ENCODE data around the gene MDK. TPM values are rescaled to one million over a fixed set of nuclear protein-coding genes. Genes with fewer than 3 reads are reported as not detected.
A peak's percentile ranks its signal among the peaks of the same experiment; 100 is the strongest.

Gene MDK
- 24.7 TPM for total RNA-seq
- long read RNA-seq, transcript MDK-203 (5 exons, 828 nt): major isoform, 12 of 23 reads
- long read RNA-seq, transcript MDK-205 (5 exons, 1,166 nt): minor isoform, 8 of 23 reads
- long read RNA-seq, partial matches to known transcripts: 1 of 23 reads
- long read RNA-seq, other reads (novel, unspliced or antisense): 1 of 23 reads

- TF ChIP-seq, protein P1, sequence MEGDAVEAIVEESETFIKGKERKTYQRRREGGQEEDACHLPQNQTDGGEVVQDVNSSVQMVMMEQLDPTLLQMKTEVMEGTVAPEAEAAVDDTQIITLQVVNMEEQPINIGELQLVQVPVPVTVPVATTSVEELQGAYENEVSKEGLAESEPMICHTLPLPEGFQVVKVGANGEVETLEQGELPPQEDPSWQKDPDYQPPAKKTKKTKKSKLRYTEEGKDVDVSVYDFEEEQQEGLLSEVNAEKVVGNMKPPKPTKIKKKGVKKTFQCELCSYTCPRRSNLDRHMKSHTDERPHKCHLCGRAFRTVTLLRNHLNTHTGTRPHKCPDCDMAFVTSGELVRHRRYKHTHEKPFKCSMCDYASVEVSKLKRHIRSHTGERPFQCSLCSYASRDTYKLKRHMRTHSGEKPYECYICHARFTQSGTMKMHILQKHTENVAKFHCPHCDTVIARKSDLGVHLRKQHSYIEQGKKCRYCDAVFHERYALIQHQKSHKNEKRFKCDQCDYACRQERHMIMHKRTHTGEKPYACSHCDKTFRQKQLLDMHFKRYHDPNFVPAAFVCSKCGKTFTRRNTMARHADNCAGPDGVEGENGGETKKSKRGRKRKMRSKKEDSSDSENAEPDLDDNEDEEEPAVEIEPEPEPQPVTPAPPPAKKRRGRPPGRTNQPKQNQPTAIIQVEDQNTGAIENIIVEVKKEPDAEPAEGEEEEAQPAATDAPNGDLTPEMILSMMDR (IDR thresholded peaks at IDR 0.05): no peak
- peak within 1 kb of the TSS; percentile 67 for H3K4me3 ChIP-seq
- intact Hi-C loops (cut with DNase I): no loop called here
- H3K36me3 ChIP-seq: peaks cover 5% of the 10 kb centered on the region
- H3K4me1 ChIP-seq: peaks cover 23% of the 10 kb centered on the region
- peak within 1 kb of the TSS; percentile 68 for H3K27ac ChIP-seq
- H3K27me3 ChIP-seq: peaks cover 9% of the 10 kb centered on the region
- H3K9me3 ChIP-seq: no peaks in the 10 kb centered on the region
- ATAC-seq (peak; percentile 14), DNase-seq (no peak)
These were observed at the start of gene MDK for GRCh38 chr11:46381048-46381818. MDK (plus strand) TSS chr11:46381669; CDS start chr11:46382058, 389 bp downstream.

GRCh38 chr11:46332093-46332567, 49.3 kb upstream of the MDK start:
- no peak for ATAC-seq

DNA sequence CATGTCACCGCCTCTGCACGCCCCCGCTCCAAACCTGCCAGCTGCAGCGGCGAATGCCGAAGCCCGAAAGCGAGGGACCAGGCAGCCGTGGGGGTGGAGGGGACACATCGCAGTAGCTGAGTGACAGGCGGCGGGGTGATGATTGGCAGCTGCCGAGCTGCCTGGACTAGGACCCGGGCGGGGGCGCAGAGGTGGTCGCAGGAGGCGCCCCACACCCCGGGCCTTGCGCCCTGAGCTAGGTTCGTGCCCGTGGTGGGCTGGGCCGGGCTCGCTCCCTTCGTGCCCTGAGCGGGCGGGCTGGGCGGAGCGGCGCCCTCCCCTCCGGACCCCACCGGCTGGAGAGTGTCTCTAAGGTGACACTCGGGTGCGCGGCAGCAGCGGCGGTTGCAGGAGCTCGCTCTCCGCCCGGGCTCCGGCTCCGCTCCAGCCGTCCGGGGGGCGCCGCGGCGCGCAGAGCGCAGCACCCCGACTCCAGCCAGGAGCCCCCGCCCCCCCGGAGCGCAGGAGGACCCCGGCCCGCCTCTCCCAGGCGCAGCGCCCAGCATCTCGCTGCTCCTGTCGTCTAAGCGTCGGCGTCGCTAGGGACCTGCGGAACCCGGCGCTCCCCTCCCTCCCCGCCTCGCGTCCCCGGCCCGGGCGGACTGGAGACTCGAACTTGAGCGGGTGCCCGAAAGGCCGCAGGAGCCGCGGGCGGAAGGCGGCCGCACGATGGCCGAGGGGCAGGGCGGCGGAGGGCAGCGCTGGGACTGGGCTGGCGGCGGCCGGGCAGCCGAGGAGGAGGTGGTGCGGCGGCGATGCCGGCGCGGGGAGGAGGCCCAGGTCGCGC, 48.7 kb upstream of the MDK start:
- Histone ChIP-seq H3K36me3 (no peaks in the 10 kb centered on the region), H3K4me1 (peaks cover 11% of the 10 kb centered on the region), H3K27ac (no peak overlapping the region), H3K9me3 (no peaks in the 10 kb centered on the region), H3K4me3 (peak overlapping the region; percentile 44), H3K27me3 (peaks cover 32% of the 10 kb centered on the region)
- TF ChIP-seq, protein P1 (IDR thresholded peaks at IDR 0.05): no peak
- DNase-seq (no peak), ATAC-seq (peak; percentile 47)
- intact Hi-C loops (cut with DNase I): no loop called here

More at GRCh38 chr11:46332093-46332567, 49.3 kb upstream of the MDK start:
- Histone ChIP-seq H3K9me3 (no peaks in the 10 kb centered on the region), H3K36me3 (no peaks in the 10 kb centered on the region), H3K4me3 (no peak overlapping the region), H3K4me1 (peaks cover 11% of the 10 kb centered on the region), H3K27ac (no peak overlapping the region), H3K27me3 (peaks cover 32% of the 10 kb centered on the region)
- intact Hi-C loops (cut with DNase I): no loop called here
- TF ChIP-seq, protein P1 (IDR thresholded peaks at IDR 0.05): no peak
- DNase-seq: no peak

DNA sequence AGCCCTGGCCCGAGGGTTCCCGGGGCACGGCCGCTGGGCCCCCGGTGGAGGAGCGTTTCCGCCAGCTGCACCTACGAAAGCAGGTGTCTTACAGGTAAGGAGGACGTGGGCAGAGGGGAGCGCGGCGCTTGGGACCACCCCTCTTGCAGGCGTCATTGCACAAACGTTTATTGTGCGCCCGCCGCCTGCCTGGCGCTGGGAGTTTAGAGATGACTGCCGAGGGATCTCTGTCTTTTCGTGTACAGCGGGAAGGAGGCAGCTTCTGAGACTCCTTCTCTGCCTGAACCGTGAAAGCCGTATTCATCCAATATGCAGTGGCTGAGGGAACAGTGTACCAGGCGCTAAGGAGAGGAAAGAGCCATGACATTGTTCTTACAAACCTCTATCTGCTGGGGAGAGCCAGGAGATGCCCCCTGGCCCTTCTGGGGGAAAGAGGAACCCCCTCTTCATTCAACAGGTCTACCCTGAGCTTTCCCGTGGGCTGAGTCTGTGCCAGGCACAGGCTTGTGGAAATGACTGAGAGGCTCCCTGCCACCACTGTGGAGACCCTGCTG, 48.0 kb upstream of the MDK start:
- Histone ChIP-seq H3K4me3 (peak overlapping the region; percentile 44), H3K27ac (no peak overlapping the region), H3K9me3 (no peaks in the 10 kb centered on the region), H3K36me3 (no peaks in the 10 kb centered on the region), H3K27me3 (peaks cover 32% of the 10 kb centered on the region), H3K4me1 (peaks cover 17% of the 10 kb centered on the region)
- no peak for DNase-seq
- TF ChIP-seq, protein P1 (IDR thresholded peaks at IDR 0.05): no peak
- ATAC-seq: no peak
- intact Hi-C loops (cut with DNase I): no loop called here

DNA sequence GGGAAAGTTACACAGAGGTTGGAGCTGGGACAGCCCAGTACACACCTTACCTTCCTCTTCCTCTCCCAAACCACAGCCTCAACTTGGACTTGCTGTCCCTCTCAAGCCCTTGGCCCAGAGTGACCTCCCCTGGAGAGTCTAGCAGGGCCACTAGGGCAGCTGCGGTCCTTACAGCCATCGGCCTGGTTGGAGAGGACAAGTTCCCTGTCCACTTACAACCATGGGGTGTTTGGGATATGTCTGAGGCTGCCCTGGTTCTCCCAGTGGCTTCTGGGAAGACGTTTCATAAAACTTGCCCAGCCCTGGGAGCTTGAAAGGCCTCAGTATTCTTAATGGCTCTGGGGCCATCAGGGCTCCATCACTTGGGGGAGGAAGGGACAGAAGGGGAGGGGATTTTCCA, 47.3 kb upstream of the MDK start:
- ATAC-seq (no peak), DNase-seq (no peak)
- Histone ChIP-seq H3K36me3 (no peaks in the 10 kb centered on the region), H3K27me3 (peaks cover 32% of the 10 kb centered on the region), H3K27ac (no peak overlapping the region), H3K4me1 (peaks cover 24% of the 10 kb centered on the region), H3K4me3 (no peak overlapping the region), H3K9me3 (no peaks in the 10 kb centered on the region)
- TF ChIP-seq, protein P1 (IDR thresholded peaks at IDR 0.05): no peak
- intact Hi-C loops (cut with DNase I): no loop called here

All from upper lobe of right lung (tissue), 1 donor.